Endothelial cell of umbilical vein (primary cell): ENCODE data around the gene CCNJ. TPM values are rescaled to one million over a fixed set of nuclear protein-coding genes. Genes with fewer than 3 reads are reported as not detected.

Experiments used
- BruUV-seq: library from RNA; stranded (reverse); fragments of 400-500 nt; replicated peaks from 2 replicates; lab custom pipeline; 2021; lab: Mats Ljungman, UMichigan
- CTCF ChIA-PET: fragments of 300-600, 350-600 bp; sonication (Branson Sonifier 250); formaldehyde crosslinking; loops from one replicate; lab custom pipeline; 2021; ENCODE audit warnings: antibody characterized with exemption, inconsistent platforms; lab: Charles Lee
- POLR2A ChIA-PET: fragments of 300-600, 350-600 bp; sonication (Branson Sonifier 250); formaldehyde crosslinking; loops from one replicate; lab custom pipeline; 2021; ENCODE audit warnings: antibody characterized with exemption, inconsistent platforms; lab: Charles Lee
- DNase-seq: peaks from one replicate; pipeline ENCODE4 v3.0.0-alpha.2; 2011; ENCODE audit warnings: low read depth, low spot score
- FAIRE-seq: peaks from 2 replicates; lab custom pipeline; 2011; peaks lifted over from hg19 to GRCh38; lab: Jason Lieb, UNC
- H2AFZ ChIP-seq: 2 replicates; pipeline ENCODE4 v1.6.0; 2012; ENCODE audit warnings: low read depth, low read length, control low read depth, inconsistent platforms
- H3K27ac ChIP-seq: 2 replicates; pipeline ENCODE4 v1.5.1; 2011; ENCODE audit warnings: low read depth, mild to moderate bottlenecking, control low read depth, low read length, moderate library complexity; ENCODE audit not compliant: insufficient read depth
- H3K27me3 ChIP-seq, 2 experiments: 2 replicates each; pipeline versions ENCODE4 v1.6.0 to v1.6.1; 2011; ENCODE audit warnings: low read length in 2 of 2, mixed read lengths in 1 of 2; ENCODE audit not compliant: control insufficient read depth in 2 of 2, insufficient read depth in 2 of 2
- H3K36me3 ChIP-seq, 2 experiments: 2 replicates in 1 of 2; 3 replicates in 1 of 2; pipeline ENCODE4 v1.5.1; 2011; ENCODE audit warnings: low read length in 2 of 2, mild to moderate bottlenecking in 1 of 2, moderate library complexity in 1 of 2; ENCODE audit not compliant: control insufficient read depth in 2 of 2, insufficient read depth in 2 of 2; ENCODE audit errors: extremely low read depth in 1 of 2
- H3K4me1 ChIP-seq: 3 replicates; pipeline ENCODE4 v1.5.1; 2011; ENCODE audit warnings: mild to moderate bottlenecking, low read length; ENCODE audit not compliant: control insufficient read depth, insufficient read depth; ENCODE audit errors: extremely low read depth
- H3K4me2 ChIP-seq: 2 replicates; pipeline ENCODE4 v1.6.1; 2011; ENCODE audit warnings: low read length, control low read depth, mixed read lengths; ENCODE audit not compliant: insufficient read depth
- H3K4me3 ChIP-seq, 3 experiments: fragments of 200-600 bp in 1 of 3; sonication (generic), shearing (Covaris generic) in 1 of 3; replicated peaks in 1 of 3; 2 replicates each; pipeline ENCODE4 v1.5.1; 2011 to 2016; ENCODE audit warnings: control low read depth in 3 of 3, low read length in 3 of 3, mild to moderate bottlenecking in 2 of 3, inconsistent platforms in 1 of 3, low read depth in 1 of 3, moderate library complexity in 1 of 3; ENCODE audit not compliant: insufficient read depth in 1 of 3
- H3K79me2 ChIP-seq: 2 replicates; pipeline ENCODE4 v1.6.0; 2012; ENCODE audit warnings: low read length, inconsistent platforms; ENCODE audit not compliant: control insufficient read depth, insufficient read depth
- H3K9ac ChIP-seq: replicated peaks from 2 replicates; pipeline ENCODE3; 2011; ENCODE audit warnings: low read length, control low read depth; ENCODE audit not compliant: insufficient read depth; ENCODE audit errors: extremely low read depth
- H3K9me1 ChIP-seq: replicated peaks from 3 replicates; pipeline ENCODE4 v1.6.0; 2011; ENCODE audit warnings: mild to moderate bottlenecking, low read length; ENCODE audit not compliant: control insufficient read depth, insufficient read depth; ENCODE audit errors: extremely low read depth
- H3K9me3 ChIP-seq: replicated peaks from 2 replicates; pipeline ENCODE4 v1.5.1; 2012; ENCODE audit warnings: low read length, inconsistent platforms; ENCODE audit not compliant: control insufficient read depth, insufficient read depth
- H4K20me1 ChIP-seq: replicated peaks from 2 replicates; pipeline ENCODE3; 2011; ENCODE audit warnings: mild to moderate bottlenecking, low read length; ENCODE audit not compliant: control insufficient read depth, insufficient read depth; ENCODE audit errors: extremely low read depth
- CTCF ChIP-seq, 2 donors: IDR thresholded peaks; 1 replicate in 1 of 2; 2 replicates in 1 of 2; pipeline ENCODE4 v1.5.1; 2011; ENCODE audit warnings: low read length in 2 of 2, mild to moderate bottlenecking in 2 of 2, moderate library complexity in 2 of 2, control low read depth in 1 of 2, inconsistent platforms in 1 of 2, low read depth in 1 of 2; ENCODE audit not compliant: insufficient read depth in 1 of 2; ENCODE audit errors: extremely low read depth in 1 of 2
- EZH2 ChIP-seq: IDR thresholded peaks from 2 replicates; pipeline ENCODE4 v1.6.1; 2012; ENCODE audit warnings: borderline replicate concordance, low read depth, mild to moderate bottlenecking, moderate library complexity, low read length, inconsistent platforms; ENCODE audit not compliant: severe bottlenecking
- FOS ChIP-seq: IDR thresholded peaks from 2 replicates; pipeline ENCODE4 v1.6.1; 2011; ENCODE audit warnings: mild to moderate bottlenecking, low read length, moderate library complexity, borderline replicate concordance; ENCODE audit not compliant: insufficient read depth
- GATA2 ChIP-seq: IDR thresholded peaks from 2 replicates; pipeline ENCODE4 v1.7.0; 2011; ENCODE audit warnings: low read depth, mild to moderate bottlenecking, moderate library complexity, mixed read lengths, low read length; ENCODE audit not compliant: insufficient read length, insufficient read depth
- JUN ChIP-seq: IDR thresholded peaks from 2 replicates; pipeline ENCODE4 v1.6.1; 2011; ENCODE audit warnings: borderline replicate concordance, low read depth; ENCODE audit not compliant: insufficient read length, insufficient read depth
- MAX ChIP-seq: IDR thresholded peaks from 2 replicates; pipeline ENCODE4 v1.6.1; 2011; ENCODE audit not compliant: insufficient read depth, insufficient read length
- MYC ChIP-seq: IDR thresholded peaks from one replicate; pipeline ENCODE4 v1.6.1; 2011; ENCODE audit warnings: mild to moderate bottlenecking, low read depth, low read length
- POLR2A ChIP-seq: IDR thresholded peaks from 2 replicates; pipeline ENCODE4 v1.6.1; 2012; ENCODE audit warnings: low read depth, mild to moderate bottlenecking, control low read depth, low read length
- POLR2AphosphoS5 ChIP-seq: IDR thresholded peaks from 2 replicates; pipeline ENCODE4 v1.6.1; 2012; ENCODE audit warnings: low read depth, mild to moderate bottlenecking, control low read depth, low read length, moderate library complexity; ENCODE audit not compliant: insufficient read depth
- dilution Hi-C: fragments of 300-500 bp; cut with MboI; formaldehyde crosslinking; loops from one replicate; pipeline ENCODE4 v1.15.0; 2019; ENCODE audit warnings: low sequenced_read_pairs; ENCODE audit not compliant: extremely low pct_ligation_motif_present
- intact Hi-C: fragments of 100-400 bp; cut with micrococcal nuclease; formaldehyde crosslinking; loops from one replicate; pipeline ENCODE4 v1.10.0; 2022
- polyA plus RNA-seq, 4 experiments: library from polyadenylated mRNA; depleted of rRNA in 3 of 4; stranded (reverse) in 3 of 4; unstranded in 1 of 4; fragments of >200 nt; gene quantifications; 2 replicates each; pipeline versions ENCODE4 v1.2.1 to v1.2.3, GENCODE V29; 2011 to 2012; ENCODE audit warnings: missing spikeins in 1 of 4
- total RNA-seq: library from RNA; stranded (reverse); gene quantifications from 2 replicates; pipeline ENCODE4 v1.2.3, GENCODE V29; 2021

The CCNJ gene
- total and polyA plus RNA-seq, 2 donors (not counting 3 experiments of a cell fraction or from before 2014, with no cell fraction given): 25.5 to 27.6 TPM

- CTCF ChIA-PET: interaction anchor here (0.5 to 1.5 kb wide), 3 partner anchors 9 to 270 kb away, joined by 3 to 4 read pairs (median 3); no protein-coding TSS in a partner anchor
Observed at GRCh38 chr10:96023168-96023567, 20.2 kb upstream of the CCNJ start.

More at GRCh38 chr10:96023168-96023567, 20.2 kb upstream of the CCNJ start:
- no peaks in the 10 kb centered on the region for H4K20me1 ChIP-seq
- no peaks in the 10 kb centered on the region for H3K79me2 ChIP-seq
- no peak overlapping the region for H3K4me2 ChIP-seq
- H3K9me3 ChIP-seq: no peaks in the 10 kb centered on the region
- intact Hi-C loops: no loop called here
- DNase-seq (no peak), FAIRE-seq (no peak)
- BruUV-seq: no TSS peak
- H3K27me3 ChIP-seq: peaks cover 0 to 12% of the 10 kb centered on the region in 2 experiments
- H3K4me1 ChIP-seq: no peaks in the 10 kb centered on the region
- dilution Hi-C loops: no loop called here
- H3K9ac ChIP-seq: no peak overlapping the region
- no peak overlapping the region for H3K27ac ChIP-seq
- no peak for TF ChIP-seq JUN
- no peak for TF ChIP-seq POLR2AphosphoS5
- TF ChIP-seq MAX: no peak
- TF ChIP-seq FOS: no peak
- no peak for TF ChIP-seq CTCF (IDR thresholded peaks at IDR 0.05; ENCODE audit: extremely low read depth in 1 of 2, insufficient read depth in 1 of 2, low read depth in 1 of 2, low read length in 2 of 2)
- no peak for TF ChIP-seq MYC
- TF ChIP-seq EZH2: no peak
- TF ChIP-seq POLR2A: no peak
- TF ChIP-seq GATA2: no peak
- no peaks in the 10 kb centered on the region for H3K9me1 ChIP-seq
- H3K36me3 ChIP-seq: no peaks in the 10 kb centered on the region
- POLR2A ChIA-PET: no interaction called here
- no peak overlapping the region for H3K4me3 ChIP-seq
- H2AFZ ChIP-seq: no peak overlapping the region
